Pancreas (tissue), 10 donors: ENCODE results near the gene SUSD4. TPM values are rescaled to one million over a fixed set of nuclear protein-coding genes. Genes with fewer than 3 reads are reported as not detected.

Source experiments
- ATAC-seq, 4 donors: fragments of 200-7000 bp; cut with Tn5 transposase; one replicate each; pipeline versions ENCODE4 v1.8.0 to v1.9.1; 2020; ENCODE audit warnings: mild to moderate bottlenecking in 4 of 4, moderate library complexity in 4 of 4
- DNase-seq, 6 donors: peaks; one replicate each; pipeline ENCODE4 v3.0.0-alpha.2; 2020
- FAIRE-seq: peaks from 2 replicates; lab custom pipeline; 2012; peaks lifted over from hg19 to GRCh38; lab: Jason Lieb, UNC
- H3K27ac ChIP-seq, 4 donors: fragments of 200-600 bp; sonication (generic); 1 replicate in 3 of 4; 2 replicates in 1 of 4; pipeline versions ENCODE4 v1.5.0 to v1.8.0; 2020
- H3K27me3 ChIP-seq, 4 donors: fragments of 200-600 bp; one replicate each; pipeline ENCODE4 v1.8.0; 2021
- H3K36me3 ChIP-seq, 3 donors: fragments of 200-600 bp; sonication (generic) in 1 of 3; one replicate each; pipeline versions ENCODE4 v1.5.0 to v1.8.0; 2020 to 2021
- H3K4me1 ChIP-seq, 3 donors: fragments of 200-600 bp; one replicate each; pipeline ENCODE4 v1.8.0; 2021
- H3K4me3 ChIP-seq, 4 donors: fragments of 200-600 bp; sonication (generic) in 2 of 4; one replicate each; pipeline versions ENCODE4 v1.5.0 to v1.8.0; 2020 to 2021
- H3K9me3 ChIP-seq, 4 donors: fragments of 200-600 bp; one replicate each; pipeline ENCODE4 v1.8.0; 2021
- WGBS, 2 donors: extraction: QIAGEN DNeasy Blood & Tissue Kit; methylation state at CpG; one replicate each; pipeline ENCODE4 v1.1.7; 2013; 5-methylcytosine and 5-hydroxymethylcytosine counted together
- intact Hi-C, 3 donors: fragments of 100-400 bp; cut with DNase I; formaldehyde crosslinking; loops; one replicate each; pipeline versions ENCODE4 v1.11.1 to v1.14.2; 2022
- polyA plus RNA-seq, 2 donors: library from polyadenylated mRNA; stranded (reverse); fragments of 200-250 nt; gene quantifications; one replicate each; pipeline ENCODE4 v1.2.3, GENCODE V29; 2013
- total RNA-seq, 6 donors: library from RNA; stranded (reverse); fragmentation: NEBNext Ultra II Directional in 4 of 6; extraction: Animal tissue kit (Norgen Biotek cat#: 25700) in 4 of 6; gene quantifications; one replicate each; pipeline versions ENCODE4 v1.2.1 to v1.2.4, GENCODE V29; 2021 to 2023
- TF ChIP-seq, protein P1 (sequence below), 4 donors: fragments of 200-600 bp; sonication (generic) in 3 of 4; IDR thresholded peaks; one replicate each; pipeline versions ENCODE4 v1.5.0 to v1.8.0; 2021; ENCODE audit warnings: antibody characterized with exemption in 4 of 4
- donor health status: healthy with polysubstance abuse.
- donor health status: DM: no; HTN: no; CAD: no; lungs with moderate emphysema.
- donor health status: DM: no; HTN: no; CAD: no.
- donor health status: control.
- donor health status: control.
- donor health status: Bipolar disorder and iron deficiency.
- donor health status: DM: yes; HTN: yes; CAD: no.
- donor health status: DM: no; HTN: no; CAD: no.
- donor health status: DM: no; HTN: no; CAD: no.
- donor health status: DM: yes; HTN: yes; CAD: no.

Gene SUSD4
- total and polyA plus RNA-seq, 8 donors = 4.1 to 34.6 (median 8.8) TPM

DNA sequence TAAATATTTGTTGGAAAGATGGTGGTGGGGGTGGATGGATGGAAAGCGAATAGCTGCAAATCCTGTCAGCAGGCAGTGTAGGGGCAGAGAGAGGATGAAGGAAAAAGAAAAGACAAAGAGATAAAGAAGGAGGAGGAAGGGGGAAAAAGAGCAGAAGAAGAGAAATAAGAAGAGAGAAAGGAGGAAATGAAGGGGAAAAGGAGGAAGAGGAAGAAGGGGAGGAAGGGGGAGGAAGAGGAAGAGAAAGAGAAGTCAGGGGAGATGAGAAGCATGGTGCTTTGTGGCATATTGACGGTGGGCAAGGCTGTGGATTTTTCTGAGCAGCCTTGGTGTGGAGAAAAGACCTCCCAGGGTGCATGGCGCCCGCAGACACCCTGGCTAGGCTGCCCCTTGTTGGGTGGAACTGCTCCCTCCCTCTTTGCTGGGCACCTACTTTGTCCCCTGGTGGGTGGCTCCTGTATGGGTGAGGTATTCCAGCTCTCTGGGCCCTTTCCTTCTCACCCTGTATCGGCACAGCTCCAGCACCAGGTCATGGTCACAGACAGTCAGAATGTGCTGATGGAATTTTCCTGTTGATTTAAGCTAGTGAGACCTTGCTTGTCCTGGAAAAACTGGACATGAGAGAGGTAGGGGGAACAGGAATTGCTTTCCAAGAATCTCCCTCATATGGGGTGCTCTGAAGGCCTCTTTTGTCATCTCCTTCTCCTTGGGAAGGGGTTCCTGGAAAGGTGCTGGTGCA, 175.2 kb downstream of the SUSD4 start:
- no peak for FAIRE-seq
- Histone ChIP-seq H3K27ac (no peak overlapping the region), H3K4me1 (no peaks in the 10 kb centered on the region), H3K9me3 (no peaks in the 10 kb centered on the region), H3K4me3 (no peak overlapping the region), H3K27me3 (no peaks in the 10 kb centered on the region), H3K36me3 (no peaks in the 10 kb centered on the region)
- TF ChIP-seq, protein P1, sequence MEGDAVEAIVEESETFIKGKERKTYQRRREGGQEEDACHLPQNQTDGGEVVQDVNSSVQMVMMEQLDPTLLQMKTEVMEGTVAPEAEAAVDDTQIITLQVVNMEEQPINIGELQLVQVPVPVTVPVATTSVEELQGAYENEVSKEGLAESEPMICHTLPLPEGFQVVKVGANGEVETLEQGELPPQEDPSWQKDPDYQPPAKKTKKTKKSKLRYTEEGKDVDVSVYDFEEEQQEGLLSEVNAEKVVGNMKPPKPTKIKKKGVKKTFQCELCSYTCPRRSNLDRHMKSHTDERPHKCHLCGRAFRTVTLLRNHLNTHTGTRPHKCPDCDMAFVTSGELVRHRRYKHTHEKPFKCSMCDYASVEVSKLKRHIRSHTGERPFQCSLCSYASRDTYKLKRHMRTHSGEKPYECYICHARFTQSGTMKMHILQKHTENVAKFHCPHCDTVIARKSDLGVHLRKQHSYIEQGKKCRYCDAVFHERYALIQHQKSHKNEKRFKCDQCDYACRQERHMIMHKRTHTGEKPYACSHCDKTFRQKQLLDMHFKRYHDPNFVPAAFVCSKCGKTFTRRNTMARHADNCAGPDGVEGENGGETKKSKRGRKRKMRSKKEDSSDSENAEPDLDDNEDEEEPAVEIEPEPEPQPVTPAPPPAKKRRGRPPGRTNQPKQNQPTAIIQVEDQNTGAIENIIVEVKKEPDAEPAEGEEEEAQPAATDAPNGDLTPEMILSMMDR (IDR thresholded peaks at IDR 0.05) = no peak
- WGBS, 2 donors = 80 to 85% methylated on average over 5 of the region's 5 CpGs
- DNase-seq = no peak
- peak in 1 of 4 donors; percentile 16 for ATAC-seq
- intact Hi-C loops = no loop called here

- intact Hi-C loops = no loop called here
- Histone ChIP-seq H3K36me3 (no peaks in the 10 kb centered on the region), H3K9me3 (no peaks in the 10 kb centered on the region), H3K27ac (no peak overlapping the region), H3K27me3 (no peaks in the 10 kb centered on the region), H3K4me1 (no peaks in the 10 kb centered on the region), H3K4me3 (no peak overlapping the region)
- FAIRE-seq (no peak), DNase-seq (no peak), ATAC-seq (no peak)
- WGBS, 2 donors = 94 to 96% methylated on average over 3 of the region's 3 CpGs
- TF ChIP-seq, protein P1 (IDR thresholded peaks at IDR 0.05) = no peak
Observed at GRCh38 chr1:223186800-223187199, 177.2 kb downstream of the SUSD4 start.

GRCh38 chr1:223183268-223183862, 180.6 kb downstream of the SUSD4 start:
- no peak for ATAC-seq
- WGBS, 2 donors = 86 to 94% methylated on average over 9 of the region's 9 CpGs

GRCh38 chr1:223180731-223181321, 183.2 kb downstream of the SUSD4 start:
- TF ChIP-seq, protein P1 (IDR thresholded peaks at IDR 0.05) = no peak
- ATAC-seq (peak; percentile 62 to 82 (median 72)), FAIRE-seq (no peak), DNase-seq (no peak)
- Histone ChIP-seq H3K4me3 (no peak overlapping the region), H3K9me3 (no peaks in the 10 kb centered on the region), H3K4me1 (peaks cover 0 to 17% (median 6%) of the 10 kb centered on the region in 3 donors), H3K27ac (peak overlapping the region in 3 of 4 donors; percentile 23 to 77 (median 77)), H3K27me3 (no peaks in the 10 kb centered on the region), H3K36me3 (no peaks in the 10 kb centered on the region)
- 45 to 46% methylated on average over 5 of the region's 5 CpGs for WGBS, 2 donors
- intact Hi-C loops = no loop called here

More at GRCh38 chr1:223183268-223183862, 180.6 kb downstream of the SUSD4 start:
- intact Hi-C loops = no loop called here
- no peaks in the 10 kb centered on the region for H3K27me3 ChIP-seq
- no peak overlapping the region for H3K4me3 ChIP-seq
- TF ChIP-seq, protein P1 (IDR thresholded peaks at IDR 0.05) = no peak
- DNase-seq = no peak
- H3K4me1 ChIP-seq = peaks cover 0 to 9% (median 0%) of the 10 kb centered on the region in 3 donors
- no peaks in the 10 kb centered on the region for H3K9me3 ChIP-seq
- FAIRE-seq = no peak
- H3K36me3 ChIP-seq = no peaks in the 10 kb centered on the region
- H3K27ac ChIP-seq = no peak overlapping the region
